ENCODE results near the gene ASPSCR1.
A peak's percentile ranks its signal among the peaks of the same experiment; 100 is the strongest.

Gene ASPSCR1

GRCh38 chr17:82062984-82063368 is 85.5 kb downstream of the ASPSCR1 start:
- Histone ChIP-seq H3K9ac (ENCODE audit: low read length in 2 of 2) (no peak overlapping the region), H3K36me3 (ENCODE audit: control insufficient read depth in 2 of 2, insufficient read depth in 2 of 2, low read length in 2 of 2) (peaks cover 5 to 26% of the 10 kb centered on the region in 2 donors), H3K4me1 (ENCODE audit: control insufficient read depth, insufficient read depth, low read length) (peaks cover 23% of the 10 kb centered on the region), H3K27me3 (ENCODE audit: control insufficient read depth in 1 of 2, insufficient read depth in 2 of 2, low read length in 2 of 2) (no peaks in the 10 kb centered on the region), H3K9me3 (ENCODE audit: control insufficient read depth in 2 of 2, low read length in 2 of 2) (no peaks in the 10 kb centered on the region), H3K4me3 (ENCODE audit: low read length in 2 of 2) (no peak overlapping the region), H3K27ac (ENCODE audit: low read length) (no peak overlapping the region)

GRCh38 chr17:82063424-82064415 is 86.3 kb downstream of the ASPSCR1 start:
- peak overlapping the region in 1 of 2 donors; percentile 83 for H3K4me3 ChIP-seq (ENCODE audit: low read length in 2 of 2)
- no peaks in the 10 kb centered on the region for H3K27me3 ChIP-seq (ENCODE audit: control insufficient read depth in 1 of 2, insufficient read depth in 2 of 2, low read length in 2 of 2)
- H3K36me3 ChIP-seq (ENCODE audit: control insufficient read depth in 2 of 2, insufficient read depth in 2 of 2, low read length in 2 of 2), result peaks cover 3 to 24% of the 10 kb centered on the region in 2 donors
- no peak overlapping the region for H3K9ac ChIP-seq (ENCODE audit: low read length in 2 of 2)
- H3K9me3 ChIP-seq (ENCODE audit: control insufficient read depth in 2 of 2, low read length in 2 of 2), result no peaks in the 10 kb centered on the region
- no peak overlapping the region for H3K27ac ChIP-seq (ENCODE audit: low read length)
- peaks cover 23% of the 10 kb centered on the region for H3K4me1 ChIP-seq (ENCODE audit: control insufficient read depth, insufficient read depth, low read length)

GRCh38 chr17:82064433-82065192 is 87.2 kb downstream of the ASPSCR1 start:
- H3K9me3 ChIP-seq (ENCODE audit: control insufficient read depth in 2 of 2, low read length in 2 of 2), result no peaks in the 10 kb centered on the region
- peaks cover 23% of the 10 kb centered on the region for H3K4me1 ChIP-seq (ENCODE audit: control insufficient read depth, insufficient read depth, low read length)
- peak overlapping the region; percentile 83 to 89 for H3K9ac ChIP-seq (ENCODE audit: low read length in 2 of 2)
- peak overlapping the region; percentile 60 for H3K27ac ChIP-seq (ENCODE audit: low read length)
- peak overlapping the region; percentile 82 to 83 for H3K4me3 ChIP-seq (ENCODE audit: low read length in 2 of 2)
- peaks cover 3 to 23% of the 10 kb centered on the region in 2 donors for H3K36me3 ChIP-seq (ENCODE audit: control insufficient read depth in 2 of 2, insufficient read depth in 2 of 2, low read length in 2 of 2)
- no peaks in the 10 kb centered on the region for H3K27me3 ChIP-seq (ENCODE audit: control insufficient read depth in 1 of 2, insufficient read depth in 2 of 2, low read length in 2 of 2)

- H3K27me3 ChIP-seq (ENCODE audit: control insufficient read depth in 1 of 2, insufficient read depth in 2 of 2, low read length in 2 of 2), result no peaks in the 10 kb centered on the region
- peak overlapping the region; percentile 60 for H3K27ac ChIP-seq (ENCODE audit: low read length)
- no peaks in the 10 kb centered on the region for H3K9me3 ChIP-seq (ENCODE audit: control insufficient read depth in 2 of 2, low read length in 2 of 2)
- H3K4me3 ChIP-seq (ENCODE audit: low read length in 2 of 2), result peak overlapping the region; percentile 82 to 83
- peaks cover 23% of the 10 kb centered on the region for H3K4me1 ChIP-seq (ENCODE audit: control insufficient read depth, insufficient read depth, low read length)
- peak overlapping the region; percentile 83 to 89 for H3K9ac ChIP-seq (ENCODE audit: low read length in 2 of 2)
- peaks cover 3 to 18% of the 10 kb centered on the region in 2 donors for H3K36me3 ChIP-seq (ENCODE audit: control insufficient read depth in 2 of 2, insufficient read depth in 2 of 2, low read length in 2 of 2)
Measured at GRCh38 chr17:82065193-82065637, 87.8 kb downstream of the ASPSCR1 start.

- Histone ChIP-seq H3K36me3 (ENCODE audit: control insufficient read depth in 2 of 2, insufficient read depth in 2 of 2, low read length in 2 of 2) (peaks cover 3 to 15% of the 10 kb centered on the region in 2 donors), H3K27me3 (ENCODE audit: control insufficient read depth in 1 of 2, insufficient read depth in 2 of 2, low read length in 2 of 2) (no peaks in the 10 kb centered on the region), H3K27ac (ENCODE audit: low read length) (peak within 1 kb of the TSS; percentile 81), H3K4me3 (ENCODE audit: low read length in 2 of 2) (peak within 1 kb of the TSS; percentile 82 to 83), H3K9ac (ENCODE audit: low read length in 2 of 2) (peak within 1 kb of the TSS; percentile 83 to 89), H3K4me1 (ENCODE audit: control insufficient read depth, insufficient read depth, low read length) (peaks cover 23% of the 10 kb centered on the region), H3K9me3 (ENCODE audit: control insufficient read depth in 2 of 2, low read length in 2 of 2) (no peaks in the 10 kb centered on the region)
Measured at GRCh38 chr17:82065638-82066303, 88.3 kb downstream of the ASPSCR1 start, which contains the start of gene DUS1L. Gene DUS1L, minus strand, starts transcription at chr17:82065804. Its CDS starts 745 bp downstream, at chr17:82065059.

Measured in stomach smooth muscle (tissue), 2 donors.